A204.1 (cell line): ENCODE results near the gene BCAT1.
"Not testable (repeated sequence)": the region's sequence is repeated elsewhere in the genome, so short reads cannot be mapped to it uniquely, and the experiment has no call there.

Experiments used
- FAIRE-seq: peaks from 2 replicates; lab custom pipeline; 2012; peaks lifted over from hg19 to GRCh38; lab: Jason Lieb, UNC

The BCAT1 gene

GRCh38 chr12:24898606-24899005, 50.3 kb downstream of the BCAT1 start:
- FAIRE-seq: no peak

GRCh38 chr12:24898185-24898584, 50.7 kb downstream of the BCAT1 start:
- no peak for FAIRE-seq

- no peak for FAIRE-seq
These were observed 52.7 kb downstream of the BCAT1 start for GRCh38 chr12:24896171-24896570.

GRCh38 chr12:24895612-24896011, 53.3 kb downstream of the BCAT1 start:
- no peak for FAIRE-seq

GRCh38 chr12:24894879-24895278, 54.0 kb downstream of the BCAT1 start:
- no peak for FAIRE-seq

GRCh38 chr12:24890048-24890803, 58.7 kb downstream of the BCAT1 start:
- no peak for FAIRE-seq

GRCh38 chr12:24889411-24889810, 59.5 kb downstream of the BCAT1 start:
- FAIRE-seq: no peak

GRCh38 chr12:24888813-24889212, 60.1 kb downstream of the BCAT1 start:
- no peak for FAIRE-seq

GRCh38 chr12:24884911-24885310, 64.0 kb downstream of the BCAT1 start:
- FAIRE-seq: no peak

- FAIRE-seq: no peak
These were observed 67.1 kb downstream of the BCAT1 start for GRCh38 chr12:24881724-24882371.

- FAIRE-seq: no peak
These were observed 67.7 kb downstream of the BCAT1 start for GRCh38 chr12:24881227-24881626.

GRCh38 chr12:24880732-24881131, 68.2 kb downstream of the BCAT1 start:
- FAIRE-seq: no peak

- no peak for FAIRE-seq
These were observed 69.3 kb downstream of the BCAT1 start for GRCh38 chr12:24879644-24880043.

- no peak for FAIRE-seq
These were observed 73.9 kb downstream of the BCAT1 start for GRCh38 chr12:24875014-24875413.

- FAIRE-seq: no peak
These were observed 76.7 kb downstream of the BCAT1 start for GRCh38 chr12:24872211-24872610.

- FAIRE-seq: not testable (repeated sequence)
These were observed 82.8 kb downstream of the BCAT1 start for GRCh38 chr12:24866139-24866538.

- no peak for FAIRE-seq
These were observed 84.1 kb downstream of the BCAT1 start for GRCh38 chr12:24864796-24865125.

- no peak for FAIRE-seq
These were observed 86.9 kb downstream of the BCAT1 start for GRCh38 chr12:24861766-24862540.

- FAIRE-seq: no peak
These were observed 88.4 kb downstream of the BCAT1 start for GRCh38 chr12:24860546-24860945.

- FAIRE-seq: no peak
These were observed 92.4 kb downstream of the BCAT1 start for GRCh38 chr12:24856541-24856940.

GRCh38 chr12:24854908-24855307, 94.0 kb downstream of the BCAT1 start:
- FAIRE-seq: no peak

GRCh38 chr12:24854017-24854416, 94.9 kb downstream of the BCAT1 start:
- FAIRE-seq: no peak

- no peak for FAIRE-seq
These were observed 95.3 kb downstream of the BCAT1 start for GRCh38 chr12:24853588-24853987.
